Osteoblast (primary cell): ENCODE results near the gene CCND2. TPM values are rescaled to one million over a fixed set of nuclear protein-coding genes. Genes with fewer than 3 reads are reported as not detected.

ENCODE experiments used
- DNase-seq: peaks from one replicate; pipeline ENCODE4 v3.0.0; 2011; ENCODE audit warnings: low spot score, mixed read lengths; ENCODE audit not compliant: insufficient read length; ENCODE audit errors: missing footprints
- H2AFZ ChIP-seq: 2 replicates; pipeline ENCODE4 v1.6.0; 2011; ENCODE audit warnings: mild to moderate bottlenecking, low read length
- H3K27ac ChIP-seq: 2 replicates; pipeline ENCODE4 v1.5.1; 2011; ENCODE audit warnings: mild to moderate bottlenecking, low read depth, low read length, moderate library complexity
- H3K27me3 ChIP-seq: 2 replicates; pipeline ENCODE4 v1.6.0; 2012; ENCODE audit warnings: mild to moderate bottlenecking, control low read depth, inconsistent platforms, low read length, moderate library complexity; ENCODE audit not compliant: insufficient read depth
- H3K36me3 ChIP-seq: 2 replicates; pipeline ENCODE4 v1.5.1; 2011; ENCODE audit warnings: mild to moderate bottlenecking, low read length, control low read depth, moderate library complexity; ENCODE audit not compliant: insufficient read depth
- H3K4me1 ChIP-seq: 2 replicates; pipeline ENCODE4 v1.5.1; 2011; ENCODE audit warnings: mild to moderate bottlenecking, low read length, control low read depth, moderate library complexity; ENCODE audit not compliant: insufficient read depth
- H3K4me2 ChIP-seq: 2 replicates; pipeline ENCODE4 v1.6.0; 2011; ENCODE audit warnings: mild to moderate bottlenecking, low read length; ENCODE audit not compliant: insufficient read depth
- H3K4me3 ChIP-seq: fragments of 200-600 bp; sonication (generic); 3 replicates; pipeline ENCODE4 v1.5.1; 2012; ENCODE audit warnings: mild to moderate bottlenecking, low read length, inconsistent platforms; ENCODE audit not compliant: insufficient read depth
- H3K79me2 ChIP-seq: 2 replicates; pipeline ENCODE4 v1.6.0; 2012; ENCODE audit warnings: mild to moderate bottlenecking, low read length, control low read depth, inconsistent platforms; ENCODE audit not compliant: insufficient read depth
- H3K9me3 ChIP-seq: 2 replicates; pipeline ENCODE4 v1.5.1; 2011; ENCODE audit warnings: low read depth, low read length, control low read depth
- H4K20me1 ChIP-seq: 2 replicates; pipeline ENCODE4 v1.6.0; 2012; ENCODE audit warnings: mild to moderate bottlenecking, low read length, control low read depth; ENCODE audit not compliant: insufficient read depth
- CTCF ChIP-seq: IDR thresholded peaks from 2 replicates; pipeline ENCODE4 v1.5.1; 2011; ENCODE audit warnings: mild to moderate bottlenecking, low read depth, low read length, moderate library complexity; ENCODE audit errors: extremely low read depth
- total RNA-seq: library from RNA; depleted of rRNA; stranded (reverse); fragments of >200 nt; gene quantifications from 2 replicates; pipeline ENCODE4 v1.2.3, GENCODE V29; 2012

The CCND2 gene
- total RNA-seq, 1 donor, result 2.5 TPM

GRCh38 chr12:4285070-4285469 is 11.5 kb downstream of the CCND2 start:
- no peak for DNase-seq
- no peak overlapping the region for H3K27ac ChIP-seq
- no peak overlapping the region for H2AFZ ChIP-seq
- peaks cover 3% of the 10 kb centered on the region for H3K27me3 ChIP-seq
- no peaks in the 10 kb centered on the region for H4K20me1 ChIP-seq
- H3K36me3 ChIP-seq, result no peaks in the 10 kb centered on the region
- no peaks in the 10 kb centered on the region for H3K9me3 ChIP-seq
- H3K4me2 ChIP-seq, result no peak overlapping the region
- no peak overlapping the region for H3K4me3 ChIP-seq
- no peaks in the 10 kb centered on the region for H3K79me2 ChIP-seq
- TF ChIP-seq CTCF, result no peak
- no peaks in the 10 kb centered on the region for H3K4me1 ChIP-seq

GRCh38 chr12:4286228-4286627 is 12.7 kb downstream of the CCND2 start:
- Histone ChIP-seq H4K20me1 (no peaks in the 10 kb centered on the region), H2AFZ (no peak overlapping the region), H3K4me3 (no peak overlapping the region), H3K4me1 (no peaks in the 10 kb centered on the region), H3K79me2 (no peaks in the 10 kb centered on the region), H3K27me3 (no peaks in the 10 kb centered on the region), H3K27ac (no peak overlapping the region), H3K36me3 (no peaks in the 10 kb centered on the region), H3K4me2 (no peak overlapping the region), H3K9me3 (no peaks in the 10 kb centered on the region)
- TF ChIP-seq CTCF, result no peak
- DNase-seq, result no peak

GRCh38 chr12:4286771-4287317 is 13.3 kb downstream of the CCND2 start:
- Histone ChIP-seq H3K79me2 (no peaks in the 10 kb centered on the region), H3K4me2 (no peak overlapping the region), H2AFZ (no peak overlapping the region), H4K20me1 (no peaks in the 10 kb centered on the region), H3K27me3 (no peaks in the 10 kb centered on the region), H3K27ac (no peak overlapping the region), H3K4me3 (no peak overlapping the region), H3K9me3 (no peaks in the 10 kb centered on the region), H3K4me1 (no peaks in the 10 kb centered on the region), H3K36me3 (no peaks in the 10 kb centered on the region)
- DNase-seq, result no peak
- no peak for TF ChIP-seq CTCF

- DNase-seq, result no peak
- Histone ChIP-seq H3K4me1 (no peaks in the 10 kb centered on the region), H3K36me3 (no peaks in the 10 kb centered on the region), H3K9me3 (no peaks in the 10 kb centered on the region), H3K79me2 (no peaks in the 10 kb centered on the region), H3K27me3 (peaks cover under 1% of the 10 kb centered on the region), H2AFZ (no peak overlapping the region), H3K4me2 (no peak overlapping the region), H3K27ac (no peak overlapping the region), H4K20me1 (no peaks in the 10 kb centered on the region), H3K4me3 (no peak overlapping the region)
- no peak for TF ChIP-seq CTCF
Measured at GRCh38 chr12:4287325-4288211, 14.0 kb downstream of the CCND2 start.
